COLO668 (cell line): Measurements from ENCODE around the gene ARHGAP19.
"Not testable (repeated sequence)": the region's sequence is repeated elsewhere in the genome, so short reads cannot be mapped to it uniquely, and the experiment has no call there.

Source experiments
- DNase-seq: peaks from one replicate; lab custom pipeline; 2025; ENCODE audit not compliant: unreplicated experiment; lab: John Stamatoyannopoulos, UW

Gene ARHGAP19

GRCh38 chr10:97290076-97290475, 2.4 kb downstream of the ARHGAP19 start:
- DNase-seq: not testable (repeated sequence)

DNA sequence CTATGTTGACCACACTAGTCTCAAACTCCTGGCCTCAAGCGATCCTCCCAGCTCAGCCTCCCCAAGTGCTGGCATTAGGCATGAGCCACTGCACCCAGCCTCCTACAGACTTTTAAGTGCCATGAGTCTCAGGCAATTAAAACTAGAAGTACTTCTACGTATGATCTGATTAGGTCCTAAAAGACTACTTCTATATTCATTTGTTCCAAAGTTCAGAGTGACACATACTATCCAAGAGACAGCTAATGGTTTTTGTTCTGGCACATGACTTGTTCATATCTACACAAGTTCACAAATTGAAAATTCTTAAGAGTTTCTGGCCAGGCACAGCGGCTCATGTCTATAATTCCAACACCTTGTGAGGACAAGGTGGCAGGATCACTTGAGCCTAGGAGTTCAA, 11.7 kb downstream of the ARHGAP19 start:
- DNase-seq: no peak

DNA sequence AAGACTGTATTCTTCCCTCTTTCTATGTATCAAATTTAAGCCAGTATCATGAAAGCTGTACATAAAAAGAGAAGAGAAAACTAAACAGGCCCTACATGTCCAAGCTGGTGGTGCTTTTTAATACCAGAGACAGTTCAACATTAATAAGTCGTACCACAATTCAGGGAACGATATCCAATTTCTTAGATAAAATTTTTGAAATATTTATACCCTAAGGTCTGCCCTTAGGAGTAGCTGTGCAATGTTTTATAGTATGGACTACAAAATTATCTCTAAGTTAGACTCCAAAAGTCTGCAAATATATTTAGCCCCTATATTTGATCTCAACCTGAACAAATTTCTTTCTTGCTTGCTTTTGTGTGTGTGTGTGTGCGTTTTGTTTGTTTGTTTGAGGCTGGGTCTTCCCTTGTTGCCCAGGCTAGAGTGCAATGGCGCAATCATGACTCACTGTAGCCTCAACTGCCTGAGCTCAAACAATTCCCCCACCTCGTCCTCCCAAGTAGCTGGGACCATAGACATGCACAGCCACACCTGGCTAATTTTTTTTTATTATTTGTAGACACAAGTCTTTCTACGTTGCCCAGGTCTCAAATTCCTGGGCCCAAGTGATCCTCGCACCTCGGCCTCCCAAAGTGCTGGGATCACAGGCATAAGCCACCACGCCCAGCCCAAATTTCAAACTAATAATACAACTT, 13.2 kb downstream of the ARHGAP19 start:
- no peak for DNase-seq

DNA sequence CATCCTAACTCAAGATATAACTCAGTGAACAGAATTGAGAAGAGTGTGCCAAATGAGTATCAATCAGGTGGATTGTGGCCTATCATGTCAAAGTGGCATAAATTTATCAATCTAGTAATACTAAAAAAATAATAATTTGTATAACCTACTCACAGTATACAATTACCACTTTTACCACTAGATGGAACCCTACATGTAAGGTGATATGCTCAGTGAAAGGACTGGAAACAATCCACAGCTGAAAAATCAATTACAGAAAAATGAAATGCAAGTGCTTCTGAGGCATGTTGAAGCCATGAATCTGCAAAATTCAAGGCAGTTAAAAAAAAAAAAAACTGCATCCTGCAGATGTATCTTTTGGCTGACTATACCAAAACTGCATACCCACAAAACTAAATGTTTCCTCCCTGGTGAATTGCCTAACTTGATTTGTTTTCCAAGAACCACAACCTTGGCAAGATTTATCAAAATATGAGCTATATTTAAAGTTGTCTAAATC, 13.9 kb downstream of the ARHGAP19 start:
- no peak for DNase-seq

- DNase-seq: no peak
Observed at GRCh38 chr10:97277551-97277950, 14.9 kb downstream of the ARHGAP19 start.

DNA sequence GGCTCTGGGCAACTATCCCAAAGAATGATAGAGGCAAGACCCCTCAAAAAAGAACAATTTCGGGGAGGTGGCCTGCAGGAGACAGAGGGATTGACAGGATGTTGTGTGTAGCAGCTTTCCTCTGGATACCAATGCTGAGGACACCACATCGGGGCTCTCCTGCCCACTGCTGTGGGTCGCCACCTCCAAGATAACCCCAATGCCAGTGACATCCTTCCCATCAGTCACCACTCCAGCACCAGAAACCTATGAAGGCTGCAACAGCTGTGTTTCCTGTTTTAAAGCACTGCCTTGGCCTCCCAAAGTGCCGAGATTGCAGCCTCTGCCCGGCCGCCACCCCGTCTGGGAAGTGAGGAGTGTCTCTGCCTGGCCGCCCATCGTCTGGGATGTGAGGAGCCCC, 17.6 kb downstream of the ARHGAP19 start:
- DNase-seq: no peak

- DNase-seq: no peak
Observed at GRCh38 chr10:97273700-97274099, 18.7 kb downstream of the ARHGAP19 start.

DNA sequence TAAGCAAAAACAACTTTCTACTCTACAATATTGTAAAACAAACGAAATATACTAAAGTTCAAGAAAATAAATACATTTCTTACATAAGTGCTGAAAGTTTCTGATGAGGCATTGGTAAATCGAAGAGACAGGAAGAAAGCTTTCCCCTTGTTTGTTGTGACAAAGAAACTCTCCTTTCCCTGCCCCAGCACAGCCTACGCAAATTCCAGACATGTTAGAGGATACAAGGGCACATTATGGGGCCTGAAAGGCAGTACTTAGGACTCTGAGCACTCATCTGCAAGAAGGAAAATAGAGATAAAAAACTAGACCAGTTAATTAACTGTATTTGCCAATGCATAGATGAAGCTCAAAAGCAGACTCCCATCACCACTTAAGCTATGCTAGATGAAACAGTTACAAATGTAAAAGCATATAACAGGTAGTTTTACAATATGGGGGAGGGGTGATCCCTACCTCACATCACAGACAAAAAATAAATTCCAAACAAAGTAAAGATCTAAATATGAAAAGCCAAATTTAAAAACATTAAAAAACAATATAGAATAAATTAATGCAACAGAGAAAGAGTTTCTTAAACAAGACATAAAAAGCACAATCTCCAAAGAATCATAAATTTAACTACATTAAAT, 21.8 kb downstream of the ARHGAP19 start:
- no peak for DNase-seq

GRCh38 chr10:97267671-97268070, 24.8 kb downstream of the ARHGAP19 start:
- DNase-seq: no peak

DNA sequence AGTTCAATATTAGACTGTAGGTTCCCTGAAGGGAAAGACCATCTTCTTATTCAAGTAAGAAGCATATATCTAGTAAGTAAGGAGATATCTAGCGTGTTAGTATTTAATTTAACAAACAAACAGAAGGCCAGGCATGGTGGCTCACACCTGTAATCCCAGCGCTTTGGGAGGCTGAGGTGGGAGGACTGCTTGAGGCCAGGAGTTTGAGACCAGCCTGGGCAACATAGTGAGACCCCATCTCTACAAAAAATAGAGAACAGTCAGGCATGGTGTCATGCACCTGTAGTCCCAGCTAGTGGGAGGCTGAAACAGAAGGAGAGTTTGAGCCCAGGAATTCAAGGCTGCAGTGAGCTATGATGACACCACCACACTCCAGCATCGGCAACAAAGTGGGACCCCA, 27.3 kb downstream of the ARHGAP19 start:
- not testable (repeated sequence) for DNase-seq

GRCh38 chr10:97263971-97264370, 28.5 kb downstream of the ARHGAP19 start:
- no peak for DNase-seq

- no peak for DNase-seq
Observed at GRCh38 chr10:97261656-97262055, 30.8 kb downstream of the ARHGAP19 start.

GRCh38 chr10:97261183-97261582, 31.3 kb downstream of the ARHGAP19 start:
- no peak for DNase-seq

- DNase-seq: no peak
Observed at GRCh38 chr10:97259119-97259518, 33.3 kb downstream of the ARHGAP19 start.

DNA sequence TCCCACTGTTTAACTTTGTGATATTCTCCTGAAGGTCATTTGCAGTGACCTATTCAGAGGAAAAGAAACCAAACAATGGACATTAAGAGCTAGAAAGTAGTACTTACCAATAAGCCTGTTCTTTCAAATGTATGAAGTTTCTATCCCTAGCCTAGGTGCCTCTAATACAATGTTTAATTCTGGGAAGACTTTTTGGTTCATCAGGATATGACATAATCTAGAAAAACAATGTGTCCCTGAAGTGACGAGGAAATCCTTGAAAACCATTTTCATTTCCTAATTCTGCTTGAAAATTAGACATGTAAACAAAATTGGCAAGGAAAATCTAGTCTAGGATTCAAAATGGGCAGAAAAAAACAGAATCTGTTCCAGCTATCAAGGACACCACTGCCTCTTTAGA, 36.1 kb downstream of the ARHGAP19 start:
- no peak for DNase-seq

- DNase-seq: no peak
Observed at GRCh38 chr10:97255512-97256293, 36.7 kb downstream of the ARHGAP19 start.

GRCh38 chr10:97254694-97255093, 37.7 kb downstream of the ARHGAP19 start:
- DNase-seq: no peak

DNA sequence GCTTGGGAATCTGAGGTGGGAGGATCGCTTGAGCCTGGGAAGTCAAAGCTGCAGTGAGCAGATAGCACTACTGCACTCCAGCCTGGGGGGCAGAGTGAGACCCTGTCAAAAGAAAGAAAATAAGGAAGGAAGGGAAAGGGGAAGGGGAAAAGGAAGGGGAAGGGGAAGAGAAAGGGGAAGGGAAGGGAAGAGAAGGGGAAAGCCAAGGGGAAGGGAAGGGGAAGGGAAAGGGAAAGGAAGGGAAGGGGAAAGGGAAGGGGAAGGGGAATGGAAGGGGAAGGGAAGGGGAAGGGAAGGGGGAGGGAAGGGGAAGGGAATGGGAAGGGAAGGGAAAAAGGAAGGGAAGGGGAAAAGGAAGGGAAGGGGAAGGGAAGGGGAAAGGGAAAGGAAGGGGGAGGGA, 41.5 kb downstream of the ARHGAP19 start:
- no peak for DNase-seq

DNA sequence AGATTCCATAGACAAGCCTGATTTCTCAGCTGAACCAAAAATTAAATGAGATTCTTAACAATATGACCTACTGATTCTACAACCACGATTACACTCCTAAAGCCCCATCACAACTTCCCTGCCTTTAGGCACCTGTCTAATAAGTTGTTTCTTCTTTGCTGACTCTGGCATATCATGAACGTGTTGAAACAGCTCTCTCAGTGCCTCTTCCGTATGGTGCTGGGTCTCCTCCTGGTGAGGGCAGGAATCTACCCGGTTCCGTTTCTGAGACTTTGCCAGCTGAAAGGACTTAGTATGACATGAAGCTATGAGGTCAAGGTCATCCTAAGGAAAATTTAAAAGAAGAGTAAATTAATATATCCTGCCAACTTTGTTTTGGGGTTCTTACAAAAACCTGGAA, 48.6 kb downstream of the ARHGAP19 start:
- DNase-seq: no peak

DNA sequence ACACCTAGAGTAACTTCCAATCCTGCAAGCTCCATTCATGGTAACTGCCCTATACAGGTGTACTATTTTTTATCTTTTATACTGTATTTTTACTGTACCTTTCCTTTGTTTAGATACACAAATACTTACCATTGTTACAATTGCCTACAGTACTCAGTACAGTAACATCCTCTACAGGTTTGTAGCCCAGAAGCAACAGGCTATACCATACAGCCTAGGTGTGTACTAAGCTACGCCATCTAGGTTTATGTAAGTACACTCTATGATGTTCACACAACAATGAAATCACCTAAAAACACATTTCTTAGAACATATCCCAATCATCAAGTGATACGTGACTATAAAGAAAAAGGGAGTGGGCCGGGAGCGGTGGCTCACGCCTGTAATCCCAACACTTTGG, 53.6 kb downstream of the ARHGAP19 start:
- no peak for DNase-seq

- no peak for DNase-seq
Observed at GRCh38 chr10:97235353-97235752, 57.1 kb downstream of the ARHGAP19 start.

DNA sequence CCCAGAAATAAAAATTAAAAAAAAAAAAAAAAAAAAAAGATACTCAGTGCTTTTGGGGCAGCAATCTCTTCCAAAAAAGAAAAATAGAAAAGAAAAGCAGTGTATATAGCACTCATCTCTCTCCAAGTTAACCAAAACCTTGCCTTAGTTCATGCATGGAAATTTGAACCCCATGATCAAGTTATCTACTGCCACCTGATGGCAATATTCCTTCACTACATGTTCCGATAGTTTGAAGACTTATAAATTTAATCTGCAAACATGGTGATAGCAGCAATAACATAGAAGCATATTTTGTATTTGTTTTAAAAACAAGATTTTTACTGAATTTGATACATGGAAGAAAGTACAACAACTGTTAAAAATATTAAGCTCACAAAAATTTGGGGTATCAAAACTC, 58.0 kb downstream of the ARHGAP19 start:
- no peak for DNase-seq
